Epidermal melanocyte (primary cell): Measurements from ENCODE around the gene PITRM1.

Experiments used
- DNase-seq: peaks from one replicate; pipeline ENCODE4 v3.0.0; 2011; ENCODE audit warnings: low spot score; ENCODE audit not compliant: insufficient read length

The PITRM1 gene

DNA sequence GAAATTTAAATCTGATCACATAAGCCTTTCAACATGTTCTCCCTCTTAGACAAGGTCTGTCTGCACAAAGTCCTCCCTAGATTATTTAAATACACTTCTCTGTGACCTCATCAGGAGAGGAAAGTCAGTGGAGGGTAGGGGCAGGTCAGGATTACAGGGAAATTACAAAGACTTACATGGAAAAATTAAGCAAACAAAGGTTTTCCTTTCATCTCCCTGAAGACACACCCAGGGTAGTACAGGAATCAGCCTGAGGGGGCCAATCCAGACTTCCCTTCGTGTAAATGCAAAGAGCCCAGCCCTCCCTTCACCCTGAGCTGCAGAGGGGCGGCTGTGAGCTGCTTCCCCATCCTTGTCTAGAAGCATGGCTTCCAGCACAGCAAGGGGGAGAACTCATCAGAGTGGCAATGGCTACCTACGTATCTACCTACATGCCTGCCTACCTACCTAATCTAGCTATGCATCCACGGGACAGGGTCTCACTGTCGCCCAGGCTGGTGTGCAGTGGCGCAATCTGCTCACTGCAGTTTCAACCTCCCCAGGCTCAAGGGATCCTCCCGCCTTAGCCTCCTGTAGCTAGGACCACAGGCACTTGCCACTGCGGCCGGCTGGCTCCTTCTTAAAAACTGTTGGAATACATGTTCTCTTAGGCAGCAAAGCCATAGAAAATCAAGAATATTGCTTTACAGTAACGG, 33.2 kb downstream of the PITRM1 start:
- no peak for DNase-seq

DNA sequence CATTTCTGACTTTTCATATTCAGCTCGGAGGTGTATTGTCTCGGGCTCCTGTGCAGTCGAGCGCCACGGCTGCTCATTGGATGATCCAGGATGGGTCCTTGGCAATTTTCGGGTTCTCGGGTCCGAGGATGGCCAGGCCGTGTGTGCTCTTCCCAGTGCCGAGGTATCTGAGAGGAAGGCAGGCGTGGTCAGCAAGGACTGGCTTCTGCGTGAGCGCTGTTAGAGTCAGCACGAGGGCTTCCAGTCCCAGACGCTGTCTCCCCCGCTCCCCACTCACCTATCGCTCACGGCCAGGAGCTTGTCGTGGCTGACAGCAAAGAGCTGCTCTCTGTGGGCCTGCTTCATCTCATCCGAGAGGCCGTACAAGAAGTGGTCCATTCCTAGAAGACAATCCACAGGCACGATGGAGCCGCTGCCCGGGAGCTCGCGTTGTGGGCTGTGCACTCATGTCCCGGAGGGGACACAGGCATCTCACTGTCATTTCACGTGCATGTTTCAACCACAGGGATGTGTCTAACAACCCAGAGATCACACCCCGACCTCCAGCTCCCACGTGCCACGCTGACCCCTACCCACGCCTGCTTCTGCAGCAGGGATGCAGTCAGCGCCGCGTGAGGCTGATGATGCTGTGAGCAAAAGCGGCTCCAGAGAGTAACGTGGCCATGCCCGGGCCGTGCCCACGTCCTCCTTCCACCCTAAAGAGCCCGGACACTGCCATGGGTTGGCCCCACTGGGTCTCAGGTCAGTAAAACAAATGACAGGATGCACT, 34.4 kb downstream of the PITRM1 start:
- DNase-seq, result no peak

DNA sequence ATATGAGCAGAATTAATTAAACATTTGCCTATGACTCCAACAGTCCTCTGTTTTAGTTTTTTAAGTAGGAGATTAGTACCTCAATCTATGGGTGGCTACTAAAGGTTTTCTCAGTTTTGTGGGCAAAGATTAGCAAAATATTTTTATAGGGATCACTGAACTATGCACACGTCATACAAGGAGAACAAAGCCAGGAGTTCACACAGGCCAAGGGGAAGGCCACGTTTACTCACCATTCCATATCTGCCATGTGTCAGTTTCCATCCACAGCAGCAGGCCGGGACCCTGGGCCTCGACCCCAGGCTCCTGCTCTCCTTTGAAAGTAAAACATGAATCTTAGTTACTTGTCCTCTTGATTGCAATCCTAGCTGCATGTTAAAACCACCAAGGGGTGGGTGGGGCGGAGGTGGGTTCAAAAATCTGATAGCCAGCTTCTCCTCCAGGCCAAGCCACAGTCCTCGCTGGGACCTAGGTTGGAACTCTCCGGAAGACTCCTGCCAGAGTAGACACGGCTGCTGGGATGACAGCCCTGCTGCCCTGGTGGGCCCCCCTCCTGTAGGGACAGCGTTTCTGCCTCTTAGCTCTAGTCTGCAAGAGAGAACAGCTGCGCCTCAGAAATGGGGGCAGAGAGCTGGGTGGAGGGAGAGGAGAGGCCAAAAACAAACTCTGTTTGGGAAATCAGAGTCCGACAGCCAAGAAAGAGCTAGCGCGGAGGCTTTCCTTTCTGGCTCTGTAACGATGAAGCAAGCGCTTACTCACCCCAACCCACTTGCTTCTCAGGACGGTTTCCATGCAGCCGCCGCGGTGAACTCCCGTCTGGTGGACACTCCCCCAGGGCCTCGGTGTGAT, 35.6 kb downstream of the PITRM1 start:
- no peak for DNase-seq

DNA sequence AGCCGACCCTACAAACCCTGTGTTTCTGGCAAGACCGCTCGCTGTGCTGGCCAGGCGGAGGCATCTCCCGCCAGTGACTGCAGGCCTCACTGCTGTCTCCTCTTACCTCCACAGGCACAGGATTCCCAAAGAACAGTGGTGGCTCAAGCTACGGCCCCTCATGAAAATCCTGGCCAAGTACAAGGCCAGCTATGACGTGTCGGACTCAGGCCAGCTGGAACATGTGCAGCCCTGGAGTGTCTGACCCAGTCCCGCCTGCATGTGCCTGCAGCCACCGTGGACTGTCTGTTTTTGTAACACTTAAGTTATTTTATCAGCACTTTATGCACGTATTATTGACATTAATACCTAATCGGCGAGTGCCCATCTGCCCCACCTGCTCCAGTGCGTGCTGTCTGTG, 36.2 kb downstream of the PITRM1 start:
- DNase-seq, result no peak

DNA sequence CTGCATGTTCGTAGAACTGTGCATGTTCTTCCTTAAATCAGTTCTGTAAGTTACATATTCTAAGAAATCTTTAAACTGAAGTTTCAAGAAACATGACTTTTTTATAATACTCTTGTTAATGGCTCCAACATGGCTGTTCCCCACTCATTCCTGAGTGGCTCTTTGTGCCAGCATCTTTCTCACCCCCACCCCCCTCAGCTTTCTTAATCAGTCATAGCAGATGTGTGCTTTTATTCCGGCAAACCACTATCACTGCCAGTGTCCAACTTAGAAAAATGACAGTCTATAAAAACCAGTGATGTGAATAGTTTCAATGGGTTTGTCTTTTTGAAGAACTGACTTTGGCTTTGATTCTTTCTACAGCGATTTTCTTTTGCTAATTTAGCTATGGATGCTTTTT, 37.6 kb downstream of the PITRM1 start:
- DNase-seq, result no peak

DNA sequence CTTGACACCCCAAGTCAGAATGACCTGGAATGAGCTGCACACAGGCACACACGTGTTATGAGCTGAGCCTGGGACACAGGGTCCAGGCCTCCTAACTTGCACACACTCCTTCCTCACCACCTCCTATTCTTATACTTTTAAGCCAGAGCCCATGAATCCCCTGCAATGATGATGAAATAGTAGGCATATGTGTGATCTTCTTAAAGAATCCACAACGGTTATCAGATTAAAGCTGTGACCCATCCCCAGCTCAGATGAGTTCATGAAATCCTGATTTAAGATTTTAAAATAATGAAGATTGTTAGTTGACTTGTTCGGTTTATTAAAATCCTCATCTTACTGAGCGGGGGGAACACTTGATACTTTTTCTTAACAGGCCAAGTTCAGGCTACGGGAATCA, 38.6 kb downstream of the PITRM1 start:
- no peak for DNase-seq

DNA sequence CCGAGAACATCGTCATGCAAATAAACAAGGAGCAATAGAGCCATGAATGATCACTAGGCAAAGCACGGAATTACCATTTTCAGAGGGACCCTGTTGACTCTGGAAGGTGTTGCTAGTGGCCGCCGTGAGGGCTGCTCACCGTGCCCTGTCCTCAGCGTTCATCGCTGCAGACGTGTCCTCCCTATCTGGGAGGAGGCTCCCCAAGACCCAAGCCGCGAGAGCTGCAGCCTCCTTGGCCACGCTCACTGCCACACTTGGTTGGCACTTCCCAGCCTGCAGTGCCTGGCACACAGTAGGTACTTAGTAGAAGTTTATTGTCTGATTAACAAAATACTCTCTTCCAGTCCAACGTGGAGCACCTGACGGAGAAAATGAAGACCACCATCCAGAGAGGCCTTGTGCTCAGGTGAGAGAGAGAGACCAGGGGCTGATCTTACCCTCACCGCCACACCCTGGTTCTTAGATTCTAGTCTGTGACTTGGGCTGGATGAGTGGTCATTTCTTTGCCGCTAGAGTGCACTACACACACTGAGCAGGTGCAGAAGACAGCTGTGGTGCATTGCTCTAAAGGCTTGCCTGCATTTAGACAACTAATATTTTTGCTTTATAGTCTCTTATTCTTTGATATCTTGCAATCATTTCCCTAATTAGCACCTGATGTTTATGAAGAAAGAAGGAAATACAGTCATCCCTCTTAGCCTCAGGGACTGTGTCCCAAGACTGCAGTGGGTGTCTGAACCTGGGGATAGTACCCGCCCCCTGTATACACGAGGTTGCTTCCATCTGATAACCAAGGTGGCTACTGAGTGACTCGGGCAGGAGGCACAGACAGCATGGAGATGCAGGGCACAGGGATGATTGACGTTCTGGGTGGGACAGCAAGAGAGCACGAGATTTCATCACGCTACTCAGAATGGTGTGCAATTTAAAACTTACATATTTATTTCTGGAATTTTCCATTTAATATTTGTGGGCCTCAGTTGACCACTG, 40.3 kb downstream of the PITRM1 start:
- no peak for DNase-seq

DNA sequence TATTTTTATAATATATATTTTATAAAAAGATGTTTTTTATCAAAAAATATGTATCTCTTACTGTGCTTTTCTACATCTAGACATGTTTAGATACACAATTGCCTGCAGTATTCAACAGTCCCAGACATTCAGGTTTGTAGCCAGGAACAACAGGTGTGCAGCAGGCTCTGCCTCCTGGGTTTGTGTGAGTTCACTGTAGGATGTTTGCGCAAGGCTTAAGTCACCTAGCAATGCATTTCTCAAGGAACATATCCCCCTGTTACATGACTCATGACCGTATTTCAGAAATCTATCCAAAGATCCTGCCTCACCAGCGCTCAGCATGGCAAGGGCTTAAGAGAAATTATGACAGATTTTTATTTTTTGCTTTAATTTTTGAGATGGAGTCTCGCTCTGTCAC, 41.5 kb downstream of the PITRM1 start:
- DNase-seq, result no peak

DNA sequence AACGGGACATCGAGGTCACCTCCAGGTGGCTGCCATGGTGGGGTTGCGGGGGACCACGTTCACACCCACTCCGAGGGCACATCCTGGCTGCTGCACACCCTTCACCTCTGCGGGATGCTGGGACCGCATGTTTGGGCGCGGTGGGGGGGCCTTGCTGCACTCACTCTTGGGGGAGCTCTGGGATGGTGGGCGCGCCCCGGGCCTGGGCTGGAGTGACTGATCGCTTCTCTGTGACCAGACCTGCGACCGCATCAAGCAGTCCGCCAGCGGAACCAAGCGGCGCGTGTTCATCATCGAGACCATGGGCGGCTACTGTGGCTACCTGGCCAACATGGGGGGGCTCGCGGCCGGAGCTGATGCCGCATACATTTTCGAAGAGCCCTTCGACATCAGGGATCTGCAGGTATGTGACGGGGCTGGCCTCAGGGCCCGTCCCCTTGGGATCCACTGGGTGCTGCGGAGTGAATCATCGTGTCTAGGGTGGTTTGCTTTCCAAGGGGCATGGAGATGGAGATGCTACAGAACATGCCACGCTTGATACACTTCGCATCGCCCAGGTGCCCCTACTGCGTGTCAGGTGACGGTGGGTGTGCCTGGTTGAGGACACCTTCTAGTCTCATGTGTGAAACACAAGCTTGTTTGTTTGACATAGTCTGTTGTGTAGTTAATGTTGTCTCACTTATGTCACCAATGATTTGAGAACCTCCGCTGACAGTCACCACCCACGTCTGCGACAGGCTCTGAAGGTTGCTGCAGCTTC, 42.8 kb downstream of the PITRM1 start:
- DNase-seq, result no peak

DNA sequence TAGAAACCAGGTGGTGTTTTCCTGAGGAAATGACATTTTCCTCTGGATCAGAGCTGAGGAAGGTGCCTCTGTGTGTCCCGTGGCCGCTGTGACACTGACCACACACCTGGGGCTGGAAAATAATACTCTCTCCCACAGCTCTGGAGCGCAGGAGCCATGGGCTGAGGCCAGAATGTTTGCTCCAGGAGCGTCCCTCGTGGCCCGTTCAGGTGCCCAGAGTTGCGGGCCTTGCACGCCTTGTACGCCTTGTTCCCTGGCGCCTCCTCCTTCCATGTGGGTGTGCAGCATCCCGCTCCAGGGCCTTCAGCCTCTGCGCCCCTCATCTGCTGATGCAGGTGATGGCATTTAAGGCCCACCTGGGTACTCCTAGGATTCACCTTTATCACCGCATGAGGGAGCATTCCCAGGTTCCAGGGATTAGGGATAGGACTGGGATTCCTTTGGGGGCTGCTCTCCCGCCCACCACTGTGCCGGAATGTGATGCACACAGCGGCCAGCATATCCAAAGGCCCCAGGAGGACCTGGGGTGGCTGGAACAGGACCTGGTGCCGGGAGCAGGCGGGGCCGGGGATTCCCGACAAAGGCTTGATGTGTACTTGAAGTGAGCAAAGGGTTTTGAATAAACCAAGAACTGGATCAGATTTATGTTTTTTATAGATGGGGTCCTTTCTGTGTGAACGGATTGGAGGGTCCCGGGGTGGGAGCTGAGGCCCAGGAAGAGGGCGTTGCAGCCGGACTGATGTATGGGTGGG, 44.0 kb downstream of the PITRM1 start:
- no peak for DNase-seq

DNA sequence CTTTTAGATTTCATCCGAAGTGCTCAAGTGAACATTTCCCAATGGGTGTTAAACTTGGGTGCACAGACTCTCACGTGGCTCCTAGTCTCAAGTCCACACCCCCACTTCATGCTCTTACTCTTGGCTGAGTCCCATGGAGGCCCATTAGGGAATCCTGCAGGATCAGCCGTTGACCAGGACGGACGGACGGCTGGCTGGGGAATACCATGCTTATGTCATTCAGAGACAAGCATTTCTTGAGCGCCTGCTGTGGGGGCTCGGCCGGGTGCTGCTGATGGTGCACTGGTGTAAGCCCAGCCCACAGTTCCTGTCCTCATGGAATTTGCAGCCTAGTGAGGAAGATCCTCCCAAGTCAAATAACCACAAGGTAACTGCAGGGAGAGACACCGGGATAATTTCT, 44.7 kb downstream of the PITRM1 start:
- DNase-seq, result no peak

DNA sequence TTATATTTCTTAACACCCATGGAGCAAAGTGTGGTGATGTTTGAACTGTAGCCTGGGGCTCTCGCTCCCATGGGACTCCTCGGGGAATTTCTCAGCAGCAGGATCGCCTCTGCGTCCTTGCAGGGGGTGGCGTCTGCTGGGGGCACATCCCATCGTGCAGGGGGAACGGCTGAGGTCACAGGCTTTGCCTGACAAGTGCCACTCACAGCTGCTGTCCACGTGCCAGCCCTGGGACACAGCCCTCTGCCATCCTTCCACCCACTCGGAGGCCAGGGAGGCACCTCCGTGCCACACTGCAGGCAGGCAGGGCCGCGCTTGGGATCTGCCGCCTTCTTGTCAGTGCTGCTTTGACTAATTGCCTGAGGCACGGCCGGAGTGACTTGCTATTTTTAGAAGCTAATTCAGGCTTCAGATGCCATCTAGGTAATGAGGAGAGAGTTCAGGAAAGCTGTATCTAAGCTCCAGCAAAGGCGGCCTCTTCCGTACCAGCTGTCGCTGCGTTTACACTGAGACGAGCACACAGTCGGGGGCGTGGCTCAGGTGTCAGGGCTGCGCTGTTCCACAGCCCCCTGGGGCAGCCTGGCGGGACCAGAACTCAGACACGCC, 45.7 kb downstream of the PITRM1 start:
- no peak for DNase-seq

DNA sequence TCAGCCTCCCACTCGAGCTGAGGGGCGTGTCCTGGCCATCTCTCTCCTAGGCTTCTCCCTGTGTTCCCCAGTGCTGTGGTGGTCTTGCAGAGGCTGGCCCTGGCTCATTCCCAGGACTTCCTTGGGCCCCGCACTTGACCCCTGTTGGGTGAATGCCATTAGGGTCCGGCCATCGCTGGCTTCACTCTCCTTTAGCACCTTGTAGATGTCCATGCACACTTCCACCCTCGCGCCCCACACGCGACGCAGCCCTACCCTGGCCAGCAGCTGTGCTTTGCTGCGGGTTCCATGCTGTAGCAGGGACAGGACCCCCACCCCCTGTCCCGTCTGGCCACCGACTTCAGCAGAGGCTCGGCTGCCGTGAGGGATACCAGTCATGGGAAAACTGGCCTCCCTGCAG, 46.3 kb downstream of the PITRM1 start:
- no peak for DNase-seq

DNA sequence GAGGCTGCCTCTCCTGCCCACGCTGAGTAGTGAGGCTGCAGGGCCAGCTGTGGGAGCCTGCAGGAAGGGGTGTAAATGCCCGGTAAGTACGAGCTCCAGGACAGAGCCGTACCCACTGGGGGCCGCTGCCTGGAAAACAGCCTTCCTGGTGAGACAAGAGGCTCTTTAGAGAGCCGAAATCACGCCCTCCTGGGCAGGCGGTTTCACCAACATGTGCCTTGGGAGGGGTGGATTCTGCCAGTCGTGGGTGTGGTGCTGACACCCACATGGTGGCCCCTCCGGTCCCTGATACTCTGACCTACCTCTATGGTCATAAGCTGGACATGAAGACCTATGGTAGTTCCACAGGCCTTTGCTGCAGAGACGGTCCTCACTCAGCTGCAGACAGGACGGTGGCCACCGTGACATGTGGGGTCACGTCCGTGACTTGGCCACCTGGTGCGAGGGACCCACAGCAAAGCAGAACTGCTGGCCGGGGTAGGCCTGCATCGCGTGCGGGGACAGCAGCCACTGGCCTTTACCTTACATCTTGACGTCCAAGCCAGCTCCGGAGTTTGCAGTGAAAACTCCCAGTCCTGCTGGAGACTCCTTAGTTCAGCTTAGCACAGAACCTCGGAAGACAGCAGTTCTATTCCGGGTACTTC, 46.9 kb downstream of the PITRM1 start:
- DNase-seq, result no peak

DNA sequence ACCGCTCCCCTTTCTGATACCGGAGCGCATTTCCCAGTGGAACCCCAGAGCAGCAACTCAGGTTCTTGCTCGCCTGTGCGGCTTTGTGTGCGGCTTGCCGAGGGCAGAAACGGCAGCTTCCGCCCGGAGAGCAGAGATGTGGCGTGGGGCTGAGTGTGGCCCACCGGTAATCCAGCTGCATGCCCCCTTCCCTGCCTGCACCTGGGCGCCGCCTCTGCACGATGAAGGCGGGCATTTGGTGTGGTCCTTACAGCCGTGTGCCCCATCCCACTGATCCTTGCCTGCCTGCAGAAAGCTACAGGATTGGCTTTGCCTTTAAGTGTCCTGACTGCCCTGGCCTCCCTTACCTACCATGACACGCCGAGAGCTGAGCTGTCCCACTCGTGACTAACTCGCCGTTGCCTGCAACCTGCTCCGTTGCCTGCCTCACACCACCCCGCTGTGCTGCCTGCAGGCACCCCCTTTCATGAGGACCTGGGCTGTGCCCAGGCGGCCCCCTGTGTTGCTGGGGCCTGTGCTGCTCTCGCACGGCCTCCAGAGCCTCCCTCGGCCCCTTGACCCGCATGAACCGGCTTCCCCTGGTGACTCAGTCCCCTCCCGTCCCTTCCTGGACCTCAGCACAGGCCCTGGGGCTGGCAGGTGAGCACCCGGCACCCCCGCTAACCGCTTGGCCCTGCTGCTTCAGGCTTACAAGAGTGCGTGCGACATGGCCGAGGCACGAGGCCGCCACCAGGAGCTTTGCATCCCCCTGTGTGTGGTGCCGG, 48.0 kb downstream of the PITRM1 start:
- DNase-seq, result no peak

DNA sequence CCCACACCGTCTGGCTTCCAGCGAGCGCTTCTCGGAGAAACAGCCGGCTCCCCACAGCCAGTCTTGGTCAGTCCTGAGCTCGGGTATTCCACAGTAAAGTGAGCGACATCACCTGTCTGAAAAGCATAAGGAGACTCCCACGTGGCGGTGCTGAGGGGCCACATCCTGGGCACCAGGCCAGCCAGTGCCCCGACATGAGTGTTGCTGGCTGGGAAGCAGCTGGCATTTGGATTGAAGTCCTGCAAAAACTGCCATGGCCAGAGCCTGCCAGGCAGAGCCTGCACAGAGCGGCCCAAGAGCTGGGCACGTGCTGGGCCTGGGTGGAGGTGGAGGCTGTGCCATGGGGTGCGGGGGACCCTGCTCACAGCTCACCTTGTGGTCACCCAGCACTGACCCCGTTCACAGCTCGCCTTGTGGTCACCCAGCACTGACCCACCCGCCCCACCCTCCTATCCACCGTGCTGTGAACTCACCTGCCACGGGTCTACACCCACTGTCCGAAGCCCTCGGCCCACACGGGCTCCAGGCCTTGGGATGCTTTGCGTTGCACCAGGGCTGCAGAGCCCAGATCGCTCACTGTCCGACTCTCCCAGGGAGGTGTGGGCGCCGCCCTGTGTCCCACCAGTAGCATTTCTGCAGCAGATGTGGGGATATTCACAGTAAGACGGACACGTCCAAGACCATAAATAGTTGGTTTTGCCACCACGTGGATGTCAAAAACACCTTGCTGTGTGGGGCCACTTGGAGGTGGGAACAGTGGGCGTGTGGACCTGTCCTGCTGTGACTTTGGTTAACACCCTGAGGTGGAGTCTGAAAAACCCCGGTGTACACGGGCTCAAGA, 48.8 kb downstream of the PITRM1 start:
- no peak for DNase-seq
